Ureter (tissue), 1 donor: ENCODE measurements around the gene THBS2. TPM values are rescaled to one million over a fixed set of nuclear protein-coding genes. Genes with fewer than 3 reads are reported as not detected.
"Not testable (repeated sequence)": the region's sequence is repeated elsewhere in the genome, so short reads cannot be mapped to it uniquely, and the experiment has no call there.

Experiments
- DNase-seq: peaks from one replicate; pipeline ENCODE4 v3.0.0-alpha.2; 2020; ENCODE audit warnings: low spot score
- total RNA-seq: library from RNA; stranded (reverse); gene quantifications from one replicate; pipeline ENCODE4 v1.2.4, GENCODE V29; 2023
- donor health status: DM: yes; HTN: yes; CAD: no.

The THBS2 gene
- total RNA-seq, 1 donor from 2014 or later: 65.8 TPM

- DNase-seq: no peak
These were observed 21.7 kb downstream of the THBS2 start for GRCh38 chr6:169231790-169232506.

- DNase-seq: no peak
These were observed 22.5 kb downstream of the THBS2 start for GRCh38 chr6:169230946-169231789.

- DNase-seq: no peak
These were observed 23.4 kb downstream of the THBS2 start for GRCh38 chr6:169230322-169230665.

GRCh38 chr6:169229615-169230321 is 23.9 kb downstream of the THBS2 start:
- DNase-seq: no peak

GRCh38 chr6:169227116-169227515 is 26.5 kb downstream of the THBS2 start:
- no peak for DNase-seq

GRCh38 chr6:169225887-169226286 is 27.8 kb downstream of the THBS2 start:
- DNase-seq: no peak

GRCh38 chr6:169225131-169225576 is 28.5 kb downstream of the THBS2 start:
- no peak for DNase-seq

- DNase-seq: no peak
These were observed 28.9 kb downstream of the THBS2 start for GRCh38 chr6:169224716-169225115.

GRCh38 chr6:169224185-169224695 is 29.4 kb downstream of the THBS2 start:
- peak; percentile 74 for DNase-seq

- DNase-seq: no peak
These were observed 30.6 kb downstream of the THBS2 start for GRCh38 chr6:169223006-169223405.

GRCh38 chr6:169222126-169222525 is 31.5 kb downstream of the THBS2 start:
- DNase-seq: no peak

- DNase-seq: no peak
These were observed 32.4 kb downstream of the THBS2 start for GRCh38 chr6:169221264-169221663.

GRCh38 chr6:169220068-169220964 is 33.3 kb downstream of the THBS2 start:
- DNase-seq: no peak

- DNase-seq: no peak
These were observed 35.7 kb downstream of the THBS2 start for GRCh38 chr6:169217972-169218371.

- no peak for DNase-seq
These were observed 36.8 kb downstream of the THBS2 start for GRCh38 chr6:169216830-169217229.

- no peak for DNase-seq
These were observed 38.4 kb downstream of the THBS2 start for GRCh38 chr6:169215201-169215681.

- not testable (repeated sequence) for DNase-seq
These were observed 38.9 kb downstream of the THBS2 start for GRCh38 chr6:169214789-169215188.

GRCh38 chr6:169213814-169214520 is 39.7 kb downstream of the THBS2 start:
- no peak for DNase-seq

- DNase-seq: peak; percentile 94
These were observed 40.5 kb downstream of the THBS2 start for GRCh38 chr6:169212897-169213813.
